Stomach (tissue), 9 donors: ENCODE measurements around the gene CLCN3. TPM values are rescaled to one million over a fixed set of nuclear protein-coding genes. Genes with fewer than 3 reads are reported as not detected.
"Not testable (repeated sequence)": the region's sequence is repeated elsewhere in the genome, so short reads cannot be mapped to it uniquely, and the experiment has no call there.

Source experiments
- DNase-seq, 2 donors: peaks; one replicate each; pipeline versions ENCODE4 v3.0.0 to v3.0.0-alpha.2; 2013 to 2019
- H3K27ac ChIP-seq, 5 donors: fragments of 200-600 bp in 4 of 5; sonication (generic) in 4 of 5; one replicate each; pipeline ENCODE4 v1.5.1; 2013 to 2019; ENCODE audit warnings: mild to moderate bottlenecking in 1 of 5, moderate library complexity in 1 of 5
- H3K27me3 ChIP-seq, 3 donors: fragments of 200-600 bp; sonication (generic); one replicate each; pipeline ENCODE4 v1.5.1; 2017 to 2019; ENCODE audit warnings: mixed run types in 1 of 3
- H3K36me3 ChIP-seq, 4 donors: fragments of 200-600 bp; sonication (generic); 1 replicate in 3 of 4; 2 replicates in 1 of 4; pipeline ENCODE4 v1.5.1; 2016 to 2019
- H3K4me1 ChIP-seq, 4 donors: fragments of 200-600 bp; sonication (generic); one replicate each; pipeline ENCODE4 v1.5.1; 2016 to 2019
- H3K4me3 ChIP-seq, 4 donors: fragments of 200-600 bp; sonication (generic) in 3 of 4; one replicate each; pipeline ENCODE4 v1.5.1; 2016 to 2019; ENCODE audit warnings: mild to moderate bottlenecking in 1 of 4
- H3K9me3 ChIP-seq, 4 donors: fragments of 200-600 bp; sonication (generic); one replicate each; pipeline ENCODE4 v1.5.1; 2016 to 2019
- CTCF ChIP-seq, 7 experiments: fragments of 450-650 bp in 4 of 7; fragments of 200-600 bp in 3 of 7; sonication (generic) in 3 of 7; IDR thresholded peaks; one replicate each; pipeline ENCODE4 v1.5.1; 2016 to 2019; ENCODE audit warnings: antibody characterized with exemption in 7 of 7, control low read depth in 2 of 7, mild to moderate bottlenecking in 1 of 7
- EP300 ChIP-seq: sonication (generic); formaldehyde crosslinking; IDR thresholded peaks from one replicate; pipeline ENCODE4 v1.6.1; 2017; ENCODE audit warnings: antibody characterized with exemption
- POLR2A ChIP-seq, 4 donors: fragments of 450-650 bp; IDR thresholded peaks; one replicate each; pipeline ENCODE4 v1.6.1; 2016; ENCODE audit warnings: antibody characterized with exemption in 4 of 4, control low read depth in 2 of 4, mild to moderate bottlenecking in 1 of 4, moderate library complexity in 1 of 4
- POLR2AphosphoS5 ChIP-seq, 3 donors: sonication (generic); formaldehyde crosslinking; IDR thresholded peaks; one replicate each; pipeline ENCODE4 v1.6.1; 2016; ENCODE audit warnings: antibody characterized with exemption in 3 of 3
- WGBS, 5 donors: extraction: QIAGEN DNeasy Blood & Tissue Kit in 3 of 5; methylation state at CpG; one replicate each; pipeline versions ENCODE4 v1.1.5 to v1.1.7; 2013 to 2018; 5-methylcytosine and 5-hydroxymethylcytosine counted together
- intact Hi-C: fragments of 100-400 bp; cut with DNase I; formaldehyde crosslinking; loops from one replicate; pipeline ENCODE4 v1.15.1; 2023; ENCODE audit warnings: low total_unique reads
- polyA plus RNA-seq, 3 donors: library from polyadenylated mRNA; stranded (reverse); fragments of 200-250 nt; gene quantifications; one replicate each; pipeline ENCODE4 v1.2.3, GENCODE V29; 2013
- total RNA-seq, 5 donors: library from RNA; depleted of rRNA; stranded (reverse); fragments of >200 nt; gene quantifications; one replicate each; pipeline versions ENCODE4 v1.1.0 to v1.2.3, GENCODE V29; 2014 to 2016
- donor health status: healthy with polysubstance abuse.
- donor health status: Bipolar disorder and iron deficiency.
- donor health status: healthy.

CLCN3 gene
- total and polyA plus RNA-seq, 8 donors: 2.3 to 228 (median 8.9) TPM

- WGBS, 5 donors: 84 to 91% (median 87%) methylated on average over 2 of the region's 2 CpGs
- TF ChIP-seq CTCF (IDR thresholded peaks at IDR 0.05): no peak
- intact Hi-C loops: no loop called here
Measured at GRCh38 chr4:169724260-169724659, 103.9 kb downstream of the CLCN3 start.

GRCh38 chr4:169727616-169728015 is 107.2 kb downstream of the CLCN3 start:
- intact Hi-C loops: no loop called here
- H3K9me3 ChIP-seq: no peaks in the 10 kb centered on the region
- H3K4me3 ChIP-seq: no peak overlapping the region
- no peaks in the 10 kb centered on the region for H3K4me1 ChIP-seq
- no peaks in the 10 kb centered on the region for H3K27me3 ChIP-seq
- no peak for DNase-seq
- H3K36me3 ChIP-seq: peaks cover 0 to 47% (median 39%) of the 10 kb centered on the region in 4 donors
- no peak overlapping the region for H3K27ac ChIP-seq
- TF ChIP-seq EP300 (no peak), POLR2A (IDR thresholded peaks at IDR 0.05) (no peak), POLR2AphosphoS5 (IDR thresholded peaks at IDR 0.05) (no peak), CTCF (IDR thresholded peaks at IDR 0.05) (no peak)

More at GRCh38 chr4:169724260-169724659, 103.9 kb downstream of the CLCN3 start:
- no peaks in the 10 kb centered on the region for H3K27me3 ChIP-seq
- H3K4me3 ChIP-seq: no peak overlapping the region
- no peaks in the 10 kb centered on the region for H3K9me3 ChIP-seq
- no peak for DNase-seq
- H3K27ac ChIP-seq: no peak overlapping the region
- no peaks in the 10 kb centered on the region for H3K4me1 ChIP-seq
- peaks cover 7 to 37% (median 33%) of the 10 kb centered on the region in 4 donors for H3K36me3 ChIP-seq

GRCh38 chr4:169730564-169730963 is 110.2 kb downstream of the CLCN3 start:
- intact Hi-C loops: no loop called here
- DNase-seq: no peak
- 89 to 96% (median 89%) methylated on average over 5 of the region's 5 CpGs for WGBS, 5 donors
- Histone ChIP-seq H3K27ac (no peak overlapping the region), H3K36me3 (peaks cover 0 to 56% (median 46%) of the 10 kb centered on the region in 4 donors), H3K27me3 (no peaks in the 10 kb centered on the region), H3K4me1 (no peaks in the 10 kb centered on the region), H3K4me3 (no peak overlapping the region), H3K9me3 (no peaks in the 10 kb centered on the region)
- TF ChIP-seq POLR2A (IDR thresholded peaks at IDR 0.05): no peak
- TF ChIP-seq CTCF (IDR thresholded peaks at IDR 0.05): no peak

GRCh38 chr4:169738604-169739003 is 118.2 kb downstream of the CLCN3 start:
- DNase-seq, H3K27ac ChIP-seq, H3K27me3 ChIP-seq, H3K4me3 ChIP-seq, H3K4me1 ChIP-seq, H3K9me3 ChIP-seq, intact Hi-C loops: not testable (repeated sequence)
- peaks cover 6 to 79% (median 33%) of the 10 kb centered on the region in 4 donors for H3K36me3 ChIP-seq

GRCh38 chr4:169741569-169741968 is 121.2 kb downstream of the CLCN3 start:
- intact Hi-C loops: no loop called here
- Histone ChIP-seq H3K36me3 (peaks cover 2 to 73% (median 31%) of the 10 kb centered on the region in 4 donors), H3K9me3 (no peaks in the 10 kb centered on the region), H3K4me1 (peaks cover 0 to 10% (median 0%) of the 10 kb centered on the region in 4 donors), H3K27ac (no peak overlapping the region), H3K4me3 (no peak overlapping the region), H3K27me3 (no peaks in the 10 kb centered on the region)
- TF ChIP-seq POLR2A (IDR thresholded peaks at IDR 0.05): no peak
- TF ChIP-seq CTCF (IDR thresholded peaks at IDR 0.05): no peak
- TF ChIP-seq POLR2AphosphoS5 (IDR thresholded peaks at IDR 0.05): no peak
- no peak for TF ChIP-seq EP300
- WGBS, 5 donors: 55 to 73% (median 64%) methylated on average over 2 of the region's 2 CpGs
- no peak for DNase-seq
